GM19463 (cell line): Measurements from ENCODE around the gene RPN2.

Source experiments
- ATAC-seq: cut with Tn5 transposase; IDR thresholded peaks from one replicate; pipeline ENCODE4 v1.9.1; 2021; ENCODE audit warnings: mild to moderate bottlenecking, moderate library complexity; ENCODE audit not compliant: unreplicated experiment

RPN2 gene

DNA sequence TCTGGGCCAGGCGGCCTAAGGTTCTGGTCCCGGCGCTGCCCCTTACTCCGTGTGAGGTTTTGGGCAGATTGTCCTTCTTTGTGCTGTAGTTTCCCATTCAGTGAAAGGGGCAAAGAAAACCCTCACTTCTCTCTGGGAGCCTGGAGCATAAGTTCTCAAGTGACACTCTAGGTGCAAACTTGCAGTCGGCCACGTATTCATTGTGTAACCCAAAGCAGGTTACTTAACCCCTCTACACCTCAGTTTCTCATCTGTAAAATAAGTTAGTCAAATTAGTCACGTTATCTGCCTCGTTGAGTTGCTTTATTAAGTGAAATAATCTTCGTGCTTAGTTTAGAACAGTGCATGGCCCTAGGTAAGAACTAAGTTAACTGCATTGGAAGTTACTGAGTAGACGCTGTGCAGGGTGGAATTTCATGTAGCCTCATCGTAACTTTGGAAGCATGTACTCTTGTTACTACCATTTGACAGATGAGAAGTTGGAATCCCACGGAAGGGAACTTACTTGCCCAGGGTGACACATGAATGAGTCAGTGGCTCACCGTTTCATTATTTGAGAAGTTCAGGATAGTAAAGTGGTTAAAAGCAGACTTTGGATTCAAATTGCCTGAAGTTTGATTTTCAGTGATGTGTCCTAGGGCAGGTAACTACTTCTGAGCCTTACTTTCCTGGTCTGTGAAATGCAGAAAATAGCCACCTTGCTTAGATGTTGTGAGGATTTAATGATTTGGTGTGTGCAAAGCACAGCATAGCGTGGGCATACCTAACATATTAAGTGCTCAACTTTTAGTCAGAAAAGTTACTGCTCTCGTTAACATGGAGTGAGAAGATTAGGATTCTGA is 774 bp downstream of the RPN2 start:
- ATAC-seq = no peak

DNA sequence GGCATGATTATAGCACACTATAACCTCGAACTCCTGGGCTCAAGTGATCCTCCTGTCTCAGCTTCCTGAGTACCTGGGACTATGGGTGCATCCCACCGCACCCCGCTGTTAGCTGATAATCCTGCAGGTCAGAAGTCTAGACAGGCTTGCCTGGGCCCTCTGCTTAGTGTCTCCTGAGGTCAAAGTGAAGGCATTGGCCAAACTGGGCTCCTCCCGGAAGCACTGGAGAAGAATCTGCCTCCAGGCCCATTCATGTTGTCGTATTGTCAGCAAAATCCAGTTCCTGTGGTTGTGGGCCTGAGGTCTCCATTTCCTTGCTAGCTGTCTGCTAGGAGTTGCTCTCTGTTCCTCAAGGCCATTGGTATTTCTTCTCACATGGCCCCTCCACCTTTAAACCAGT is 6.6 kb downstream of the RPN2 start:
- no peak for ATAC-seq

DNA sequence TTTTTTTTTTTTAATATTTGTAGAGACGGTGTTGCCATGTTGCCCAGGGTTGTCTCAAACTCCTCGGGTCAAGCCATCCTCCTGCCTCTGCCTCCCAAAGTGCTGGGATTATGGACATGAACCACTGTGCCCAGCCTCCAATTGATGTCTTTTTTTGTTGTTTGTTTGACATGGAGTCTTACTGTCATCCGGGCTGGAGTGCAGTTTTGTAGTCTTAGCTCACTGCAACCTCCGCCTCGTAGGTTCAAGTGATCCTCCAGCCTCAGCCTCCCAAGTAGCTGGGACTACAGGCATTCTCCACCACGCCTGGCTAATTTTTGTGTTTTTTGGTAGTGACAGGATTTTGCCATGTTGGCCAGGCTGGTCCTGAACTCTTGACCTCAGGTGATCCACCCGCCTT is 9.7 kb downstream of the RPN2 start:
- ATAC-seq = no peak

DNA sequence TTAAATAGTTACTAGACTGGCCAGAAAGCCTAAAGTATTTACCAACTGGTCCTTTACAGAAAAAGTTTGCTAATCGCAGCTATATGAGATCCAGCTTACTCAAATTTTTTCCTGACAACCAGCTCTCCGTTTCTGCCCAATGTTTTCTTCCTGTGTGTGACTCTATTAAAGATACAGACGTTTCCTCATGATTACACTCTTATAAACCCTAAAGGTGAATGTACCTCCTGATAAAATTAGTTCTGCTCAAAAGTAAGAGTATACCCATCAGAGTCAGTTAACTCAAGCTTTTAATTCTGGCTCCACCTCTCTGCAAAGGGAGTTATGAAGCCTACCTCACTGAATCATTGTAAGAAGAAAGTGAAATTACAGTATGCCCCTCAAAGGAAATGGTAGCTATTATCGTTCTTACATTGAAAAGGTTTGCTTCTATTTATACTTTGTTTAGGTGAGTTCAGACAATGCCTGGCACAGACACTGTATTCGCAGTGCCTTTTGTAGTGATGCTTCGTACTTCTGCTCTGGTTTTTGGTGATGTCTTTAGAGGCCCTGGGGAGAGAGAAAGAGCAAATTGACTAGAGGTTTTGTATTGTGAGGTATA is 10.4 kb downstream of the RPN2 start:
- ATAC-seq = no peak

DNA sequence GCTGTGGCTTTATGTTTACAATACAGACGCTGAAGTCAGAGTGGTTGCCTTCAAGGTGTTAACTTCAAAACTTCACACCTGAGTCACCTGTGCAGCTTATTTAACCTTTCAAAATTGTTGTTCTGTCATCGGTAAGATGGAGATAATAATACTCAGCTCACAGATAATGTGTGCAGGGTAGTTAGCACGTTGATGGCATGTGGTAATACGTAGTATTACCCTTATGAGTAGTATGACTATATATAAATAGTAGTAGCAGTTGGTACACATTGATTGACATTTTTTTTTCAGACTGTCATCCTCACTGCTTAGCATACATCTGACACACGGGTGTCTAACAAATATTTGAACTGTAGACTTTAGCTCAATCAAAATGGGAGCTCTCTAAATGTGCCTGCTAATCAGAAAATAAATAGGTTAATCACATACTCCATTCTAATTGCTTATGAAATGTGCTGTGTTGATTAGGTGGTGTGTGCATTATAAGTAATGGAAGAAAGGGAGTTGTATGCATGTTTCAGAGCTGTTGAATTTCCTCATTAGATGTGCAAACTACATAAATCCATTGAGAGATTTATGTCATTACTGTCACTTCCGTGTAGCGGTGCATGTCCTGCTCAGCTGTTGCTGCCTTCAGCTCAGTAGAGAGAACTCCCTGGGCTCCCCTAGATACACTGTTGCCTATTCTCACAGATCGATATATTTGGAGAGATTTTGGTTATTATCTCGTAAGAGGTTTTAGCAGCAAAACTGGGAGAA is 11.4 kb downstream of the RPN2 start:
- ATAC-seq = no peak

DNA sequence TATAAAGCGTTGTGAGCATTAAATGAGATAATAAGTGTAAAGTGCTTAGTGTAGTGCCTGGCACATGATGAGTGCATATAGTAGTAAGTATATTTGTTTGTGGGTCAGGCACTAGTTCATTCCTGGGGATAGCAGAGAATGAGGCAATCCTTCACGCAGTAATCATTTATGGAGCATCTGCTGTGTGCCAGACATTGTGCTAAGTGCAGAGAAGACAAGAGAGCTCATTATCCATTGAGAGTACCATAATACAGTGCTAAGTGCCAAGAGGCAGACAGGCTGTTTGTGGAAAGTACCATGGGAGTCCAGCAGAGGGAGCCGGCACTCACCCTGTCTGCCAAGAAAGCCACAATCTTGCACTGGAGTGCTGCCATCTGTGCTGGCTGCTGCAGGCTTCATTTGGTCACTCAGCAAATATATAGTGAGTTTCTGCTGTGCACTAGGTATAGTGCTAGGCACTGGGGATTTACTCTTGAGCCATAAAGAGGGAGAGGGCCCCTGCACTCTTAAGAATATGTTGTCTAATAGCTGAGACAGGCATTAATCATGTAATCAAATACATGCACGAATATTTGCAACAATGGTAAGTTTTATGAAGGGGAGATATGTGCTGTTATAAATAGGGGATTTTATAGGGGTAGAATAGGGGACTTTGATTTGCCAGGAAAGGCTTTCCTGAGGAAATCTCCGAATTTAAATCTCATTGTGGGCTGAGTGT is 13.2 kb downstream of the RPN2 start:
- peak; percentile 66 for ATAC-seq

DNA sequence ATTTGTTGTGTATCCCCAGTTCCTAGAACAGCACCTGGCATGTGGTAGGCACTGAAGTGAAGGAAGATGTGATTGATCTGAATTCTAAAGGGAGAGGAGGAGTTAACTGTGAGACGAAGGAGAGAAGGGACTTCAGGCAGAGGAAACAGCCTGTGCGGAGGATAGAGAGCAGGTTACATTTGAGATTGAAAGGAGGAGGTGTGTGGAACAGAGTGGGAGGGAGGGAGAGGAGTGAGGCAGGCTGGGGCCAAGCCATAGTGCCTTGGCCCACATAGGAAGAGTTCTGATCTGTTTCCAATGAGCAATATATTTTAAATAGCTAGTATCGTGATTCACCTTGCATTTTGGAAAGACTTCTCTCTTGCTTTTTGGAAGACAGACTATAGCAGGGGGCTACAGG is 14.1 kb downstream of the RPN2 start:
- ATAC-seq = no peak

DNA sequence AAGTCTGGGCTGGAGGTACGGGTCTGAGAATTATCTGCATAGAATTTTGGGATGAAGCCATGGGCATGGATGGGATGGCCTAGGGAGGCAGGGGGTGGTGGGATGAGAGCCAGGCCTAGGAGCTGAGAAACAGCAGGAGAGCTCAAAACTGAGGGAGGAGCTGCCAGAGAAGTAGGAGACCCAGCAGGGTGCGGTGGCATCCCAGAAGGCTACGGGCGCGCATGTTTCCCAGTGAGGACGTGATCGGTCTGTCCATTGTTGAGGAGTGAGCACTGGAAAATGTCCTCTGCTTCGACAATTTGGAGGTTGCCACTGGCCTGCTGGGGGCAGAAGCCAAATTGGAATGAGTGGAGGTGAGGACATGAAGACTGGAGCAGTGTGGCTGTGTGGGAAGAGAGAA is 14.7 kb downstream of the RPN2 start:
- ATAC-seq = no peak

DNA sequence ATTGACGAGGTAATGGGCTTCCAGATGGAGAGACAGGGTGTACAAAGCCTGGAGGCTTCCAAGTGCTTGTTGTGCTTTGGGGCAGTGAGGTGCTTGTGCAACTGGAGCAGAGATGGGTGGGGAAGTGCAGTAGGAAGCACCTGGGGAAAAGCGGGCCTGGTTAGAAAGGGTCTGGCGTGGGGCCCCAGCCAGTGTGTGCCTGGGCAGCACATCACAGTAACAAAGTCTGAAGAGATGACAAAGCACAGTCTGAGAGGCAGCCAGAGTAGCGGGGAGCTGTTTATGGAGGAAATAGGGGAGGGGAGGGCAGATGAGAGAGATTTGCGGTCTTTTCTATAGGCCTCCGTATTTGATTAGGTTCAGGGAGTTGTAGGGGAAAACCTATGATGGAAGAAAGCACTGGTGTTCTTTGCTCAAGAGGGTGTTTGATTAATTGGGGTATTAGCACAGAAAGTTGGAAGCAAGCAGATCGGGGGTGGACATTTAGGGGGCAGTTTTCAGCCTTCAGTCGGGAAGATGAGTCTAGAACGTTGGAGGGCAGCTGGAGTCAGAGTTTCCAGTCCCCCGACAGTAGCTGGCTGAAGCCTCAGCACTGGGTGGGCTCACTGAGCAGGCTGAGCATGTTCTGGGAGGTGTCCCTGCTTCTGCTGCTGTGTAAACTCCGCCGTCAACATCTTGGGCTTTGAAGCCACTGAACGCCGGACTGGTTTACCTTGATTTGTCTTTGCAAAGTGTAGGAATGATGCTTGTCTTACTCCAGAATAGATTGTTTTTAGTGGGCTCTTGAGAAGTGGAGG is 15.7 kb downstream of the RPN2 start:
- no peak for ATAC-seq

DNA sequence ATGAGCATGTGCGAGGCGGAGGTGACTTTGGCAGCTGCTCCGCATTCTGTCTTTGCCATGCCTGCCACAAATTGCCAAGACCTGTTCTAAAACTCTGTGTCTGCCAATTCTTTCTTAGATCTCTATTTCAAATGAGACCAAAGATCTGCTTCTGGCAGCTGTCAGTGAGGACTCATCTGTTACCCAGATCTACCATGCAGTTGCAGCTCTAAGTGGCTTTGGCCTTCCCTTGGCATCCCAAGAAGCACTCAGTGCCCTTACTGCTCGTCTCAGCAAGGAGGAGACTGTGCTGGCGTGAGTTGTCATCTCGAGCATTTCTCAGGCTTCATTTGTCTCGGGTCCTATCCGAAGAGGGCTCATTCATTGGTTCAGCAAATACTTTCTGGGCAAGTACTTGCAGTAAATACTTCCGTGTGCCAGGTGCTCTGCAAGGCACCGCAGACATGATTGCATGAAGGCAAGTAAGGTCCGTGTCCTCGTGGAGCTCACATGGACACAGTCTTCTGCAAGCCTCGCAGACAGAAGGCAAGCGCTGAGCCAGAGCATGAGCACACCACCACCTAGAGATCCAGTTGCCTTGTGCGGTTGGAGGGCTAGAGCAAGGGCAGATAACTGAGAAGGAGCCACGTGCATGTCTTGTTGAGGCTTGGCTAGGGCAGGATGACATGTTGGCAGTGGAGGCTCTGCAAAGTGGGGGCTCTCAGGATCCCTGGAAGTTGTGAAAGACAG is 20.0 kb downstream of the RPN2 start:
- ATAC-seq = no peak

DNA sequence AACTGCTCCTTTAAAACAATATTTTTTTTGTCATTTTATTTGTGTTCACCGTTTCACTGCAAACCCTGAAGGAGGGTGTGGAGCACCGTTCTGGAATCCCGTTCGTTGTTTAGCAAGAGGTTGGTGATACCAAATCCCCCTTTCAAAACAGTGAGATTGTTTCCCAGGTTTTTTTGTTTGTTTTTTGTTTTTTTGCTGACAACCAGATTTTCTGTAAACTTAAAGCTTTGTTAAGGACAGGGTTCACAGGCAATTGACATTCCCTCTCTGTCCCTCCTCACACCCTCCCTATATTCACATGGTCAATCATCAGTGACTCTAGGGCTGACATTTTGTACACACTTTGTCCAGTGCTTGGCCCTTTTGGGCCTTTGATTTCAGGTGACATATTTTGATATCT is 21.2 kb downstream of the RPN2 start:
- ATAC-seq = no peak

DNA sequence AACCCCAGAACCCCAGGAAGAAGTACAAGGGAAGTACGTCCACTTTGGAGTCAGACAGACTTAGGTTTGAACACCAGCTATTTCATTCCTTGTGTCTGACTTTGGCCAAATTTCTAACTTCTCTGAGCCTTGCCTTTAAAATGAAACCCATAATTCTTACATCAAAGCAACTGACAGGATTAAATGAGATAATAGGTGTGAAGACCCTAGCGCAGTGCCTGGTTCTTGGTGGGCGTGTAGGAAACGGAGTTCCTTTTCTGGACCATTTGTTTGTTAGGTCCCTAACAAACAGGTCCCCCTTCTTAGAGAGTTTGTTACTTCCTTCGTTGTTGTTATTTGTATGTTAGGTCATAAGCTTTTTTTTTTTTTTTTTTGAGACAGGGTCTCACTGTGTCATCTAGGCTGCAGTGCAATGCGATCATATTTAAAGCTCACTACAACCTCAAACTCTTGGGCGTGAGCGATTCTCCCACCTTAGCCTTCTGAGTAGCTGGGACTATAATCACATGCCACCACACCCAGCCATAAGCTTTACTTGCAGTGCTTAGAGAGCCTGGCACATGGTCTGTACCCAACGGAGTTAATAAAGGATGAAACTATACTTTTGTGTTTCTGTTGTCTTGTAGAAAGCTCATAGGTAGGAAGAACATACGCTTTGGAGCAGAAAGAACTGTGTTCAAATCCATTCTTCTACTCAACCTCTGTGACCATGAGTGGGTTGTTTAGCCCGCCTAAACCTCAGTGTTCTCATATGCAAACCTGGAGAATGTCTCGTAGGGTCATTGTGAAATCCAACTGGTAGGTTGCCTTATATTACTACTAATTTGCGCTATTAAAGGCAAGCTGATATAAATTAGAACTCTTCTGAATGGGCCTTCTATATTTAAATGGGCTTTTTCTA is 22.0 kb downstream of the RPN2 start:
- no peak for ATAC-seq

DNA sequence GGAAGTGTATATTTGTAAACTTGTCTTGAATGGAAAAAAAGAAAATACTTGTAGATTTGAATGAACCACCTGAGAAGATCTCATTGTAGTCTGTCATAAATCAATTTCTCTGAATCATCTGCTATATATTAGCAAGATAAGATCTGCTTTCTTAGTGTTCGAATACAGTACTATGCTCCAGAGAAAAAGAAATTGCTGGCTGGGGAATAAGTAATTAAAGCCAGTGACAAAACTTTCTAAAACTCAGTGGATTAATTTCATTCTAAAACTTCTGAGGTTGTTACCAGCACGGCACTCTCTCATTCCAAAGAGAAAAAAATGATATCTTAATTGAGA is 22.7 kb downstream of the RPN2 start:
- ATAC-seq = no peak

DNA sequence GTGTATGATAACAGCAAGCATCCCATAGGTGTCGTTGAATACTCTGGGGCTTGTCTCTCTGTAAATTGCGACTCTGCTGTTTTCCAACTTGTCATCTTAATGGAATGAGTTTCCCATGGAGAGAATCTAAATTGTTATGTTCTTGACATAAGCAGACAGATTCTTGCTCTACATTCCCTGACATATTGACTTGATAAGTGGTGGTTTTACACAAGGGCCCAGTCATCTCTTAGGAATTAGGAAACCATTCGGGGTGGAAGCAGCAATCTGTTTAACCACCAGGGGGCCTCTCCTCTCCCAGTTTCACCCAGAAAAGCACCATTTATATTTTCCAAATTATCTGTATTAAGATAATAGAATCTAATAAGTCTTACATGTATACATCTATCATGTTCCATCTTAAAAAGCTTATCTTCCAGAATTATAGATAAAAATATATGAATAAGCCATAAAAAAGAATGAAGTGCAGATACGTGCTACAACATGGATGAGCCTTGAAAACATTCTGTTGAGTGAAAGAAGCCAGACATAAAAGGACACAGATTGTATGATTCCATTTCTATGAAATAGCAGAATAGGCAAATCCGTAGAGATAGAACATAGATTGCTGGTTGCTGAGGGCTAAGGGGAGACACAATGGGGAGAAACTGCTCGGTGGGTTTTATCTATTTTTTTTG is 23.3 kb downstream of the RPN2 start:
- no peak for ATAC-seq

DNA sequence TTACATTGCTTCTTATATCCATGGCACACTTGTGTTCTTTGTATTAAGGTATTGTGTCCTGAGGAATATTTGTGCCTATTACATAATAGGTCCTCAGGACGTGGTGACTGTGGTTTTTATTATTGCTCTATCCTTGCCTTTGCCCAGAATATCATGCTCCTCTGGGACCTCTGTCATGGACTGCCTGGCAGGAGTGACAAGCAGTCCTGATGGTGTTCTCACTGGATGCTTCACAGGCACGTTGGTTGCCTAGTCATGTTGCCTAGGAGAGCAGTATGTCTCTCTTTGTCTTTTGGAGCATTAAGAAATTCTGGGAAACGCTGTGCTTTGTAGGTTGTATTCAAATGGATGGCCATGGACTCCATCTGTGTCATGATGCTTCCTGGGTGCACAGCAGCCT is 24.9 kb downstream of the RPN2 start:
- no peak for ATAC-seq

DNA sequence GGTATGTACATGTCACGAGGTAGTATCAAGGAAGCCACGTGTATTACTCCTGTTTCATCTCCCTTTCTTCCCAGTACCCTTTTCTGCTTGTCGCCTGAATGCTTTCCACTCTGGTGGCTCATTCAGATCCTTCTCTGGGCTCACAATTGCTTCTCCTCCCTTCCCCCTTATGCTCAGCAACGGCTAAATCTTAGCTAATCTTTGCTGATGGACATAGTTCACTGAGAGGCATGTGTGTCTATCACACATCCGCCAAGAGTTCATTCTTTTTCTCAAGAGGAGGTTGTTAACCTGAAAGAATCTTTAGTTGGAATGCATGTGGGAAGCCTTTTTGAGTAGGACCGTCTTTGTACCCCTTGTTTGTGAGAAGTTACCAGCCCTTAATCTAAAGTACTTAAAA is 26.0 kb downstream of the RPN2 start:
- ATAC-seq = no peak

DNA sequence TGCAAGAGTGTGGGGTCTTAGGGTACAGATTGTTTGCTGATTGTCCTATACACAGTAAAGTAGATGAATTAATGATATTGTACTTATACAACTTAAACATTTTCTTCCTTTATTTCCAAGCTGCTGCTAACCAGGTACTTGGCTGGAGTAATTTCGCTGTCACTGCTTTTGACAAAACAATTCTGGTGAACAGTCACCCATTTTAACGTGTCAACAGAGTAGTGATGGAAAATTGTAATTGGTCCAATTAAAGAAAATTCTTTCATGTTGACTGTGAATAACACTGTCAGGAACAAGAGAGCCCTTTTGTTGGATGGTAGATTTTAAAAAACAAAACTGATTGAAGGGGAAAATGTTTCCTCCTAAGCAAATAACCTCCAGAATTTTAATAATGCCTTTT is 26.7 kb downstream of the RPN2 start:
- no peak for ATAC-seq

DNA sequence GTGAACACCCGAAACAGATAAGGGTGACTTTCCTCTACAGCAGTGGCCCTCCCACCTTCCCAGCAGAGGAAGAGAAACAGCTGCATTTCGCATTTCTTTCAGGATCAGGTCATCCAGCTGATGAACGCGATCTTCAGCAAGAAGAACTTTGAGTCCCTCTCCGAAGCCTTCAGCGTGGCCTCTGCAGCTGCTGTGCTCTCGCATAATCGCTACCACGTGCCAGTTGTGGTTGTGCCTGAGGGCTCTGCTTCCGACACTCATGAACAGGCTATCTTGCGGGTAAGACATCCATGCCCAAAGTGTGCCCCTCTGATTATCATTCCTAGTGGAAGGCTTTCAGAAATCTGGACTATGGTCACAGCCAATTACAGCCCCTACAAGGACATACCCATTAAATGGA is 28.0 kb downstream of the RPN2 start:
- ATAC-seq = no peak
